Cardiac fibroblast (primary cell): Measurements from ENCODE around the gene NUP62.

ENCODE experiments used
- DNase-seq, 2 donors: peaks; one replicate each; pipeline versions ENCODE4 v3.0.0 to v3.0.0-alpha.2; 2010; ENCODE audit warnings: low read depth in 2 of 2
- H3K4me3 ChIP-seq, 2 donors: replicated peaks in 1 of 2; 1 replicate in 1 of 2; 2 replicates in 1 of 2; pipeline ENCODE4 v1.5.1; 2011; ENCODE audit warnings: low read depth in 2 of 2, low read length in 2 of 2, mild to moderate bottlenecking in 2 of 2, moderate library complexity in 1 of 2
- TF ChIP-seq, protein P1 (sequence below): IDR thresholded peaks from one replicate; pipeline ENCODE4 v1.5.1; 2011; ENCODE audit warnings: low read depth, mild to moderate bottlenecking, low read length, inconsistent platforms

Gene NUP62

DNA sequence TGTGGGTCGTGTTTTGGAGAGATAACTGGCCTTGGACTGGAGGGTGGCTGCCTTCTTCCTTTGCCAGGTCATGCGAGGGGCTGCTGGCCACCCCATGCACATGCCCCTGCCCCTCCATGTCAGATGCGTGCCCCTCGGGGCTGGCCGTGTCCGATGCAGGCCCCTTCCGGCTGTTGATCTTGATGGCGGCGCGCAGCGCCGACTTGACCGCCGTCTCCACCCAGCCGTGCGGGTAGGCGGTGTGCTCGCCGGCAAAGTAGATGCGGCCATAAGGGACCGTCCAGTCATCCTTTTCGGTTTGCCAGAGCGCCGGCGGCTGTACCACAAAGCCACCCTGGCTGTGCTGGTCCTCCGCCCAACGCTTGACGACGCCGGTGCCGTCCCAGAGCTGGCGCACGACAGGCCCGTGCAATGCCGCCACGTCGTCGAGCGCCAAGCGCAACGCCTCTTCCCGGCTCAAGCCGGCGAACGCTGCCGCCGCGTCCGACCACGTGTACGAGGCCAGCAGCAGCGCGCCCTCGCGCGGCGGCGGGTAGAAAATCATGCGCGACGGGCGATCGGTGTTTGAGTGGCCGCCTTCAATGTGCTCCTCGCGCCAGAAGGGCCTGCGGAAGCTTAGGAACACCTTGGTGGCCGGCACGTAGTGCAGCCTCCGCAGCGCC lies 39.5 kb downstream of the NUP62 start:
- DNase-seq: peak; percentile 75 to 78
- peak overlapping the region in 1 of 2 donors; percentile 17 for H3K4me3 ChIP-seq
- TF ChIP-seq, protein P1, sequence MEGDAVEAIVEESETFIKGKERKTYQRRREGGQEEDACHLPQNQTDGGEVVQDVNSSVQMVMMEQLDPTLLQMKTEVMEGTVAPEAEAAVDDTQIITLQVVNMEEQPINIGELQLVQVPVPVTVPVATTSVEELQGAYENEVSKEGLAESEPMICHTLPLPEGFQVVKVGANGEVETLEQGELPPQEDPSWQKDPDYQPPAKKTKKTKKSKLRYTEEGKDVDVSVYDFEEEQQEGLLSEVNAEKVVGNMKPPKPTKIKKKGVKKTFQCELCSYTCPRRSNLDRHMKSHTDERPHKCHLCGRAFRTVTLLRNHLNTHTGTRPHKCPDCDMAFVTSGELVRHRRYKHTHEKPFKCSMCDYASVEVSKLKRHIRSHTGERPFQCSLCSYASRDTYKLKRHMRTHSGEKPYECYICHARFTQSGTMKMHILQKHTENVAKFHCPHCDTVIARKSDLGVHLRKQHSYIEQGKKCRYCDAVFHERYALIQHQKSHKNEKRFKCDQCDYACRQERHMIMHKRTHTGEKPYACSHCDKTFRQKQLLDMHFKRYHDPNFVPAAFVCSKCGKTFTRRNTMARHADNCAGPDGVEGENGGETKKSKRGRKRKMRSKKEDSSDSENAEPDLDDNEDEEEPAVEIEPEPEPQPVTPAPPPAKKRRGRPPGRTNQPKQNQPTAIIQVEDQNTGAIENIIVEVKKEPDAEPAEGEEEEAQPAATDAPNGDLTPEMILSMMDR: peak; percentile 59

DNA sequence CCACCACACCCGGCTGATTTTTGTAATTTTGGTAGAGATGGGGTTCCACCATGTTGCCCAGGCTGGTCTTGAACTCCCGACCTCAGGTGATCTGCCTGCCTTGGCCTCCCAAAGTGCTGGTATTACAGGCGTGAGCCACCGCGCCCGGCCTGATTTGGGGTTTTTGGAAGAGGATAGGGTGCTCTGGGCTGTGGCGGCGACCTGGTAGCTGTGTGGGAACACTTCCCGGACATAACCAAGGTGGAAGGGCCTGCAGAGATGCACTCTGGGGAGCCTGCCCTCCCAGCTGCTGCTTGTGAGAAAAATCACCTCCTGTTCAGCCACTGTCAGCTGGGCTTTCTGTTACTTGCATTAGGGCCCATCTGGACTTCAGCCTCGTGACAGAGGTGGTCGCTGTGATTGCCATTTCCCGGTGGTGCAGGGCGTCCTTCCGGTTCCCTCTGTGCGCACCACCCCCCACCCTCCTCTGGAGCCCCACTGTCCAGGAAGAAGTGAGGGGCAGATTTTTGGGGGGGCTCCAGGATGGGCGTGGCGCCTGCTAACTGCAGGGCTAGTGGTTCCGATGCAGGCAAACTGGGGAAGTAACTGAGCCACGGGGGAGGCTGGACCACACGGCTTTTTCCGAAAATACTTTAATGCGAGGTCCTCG lies 40.1 kb downstream of the NUP62 start:
- no peak overlapping the region for H3K4me3 ChIP-seq
- DNase-seq: no peak
- TF ChIP-seq, protein P1: no peak

DNA sequence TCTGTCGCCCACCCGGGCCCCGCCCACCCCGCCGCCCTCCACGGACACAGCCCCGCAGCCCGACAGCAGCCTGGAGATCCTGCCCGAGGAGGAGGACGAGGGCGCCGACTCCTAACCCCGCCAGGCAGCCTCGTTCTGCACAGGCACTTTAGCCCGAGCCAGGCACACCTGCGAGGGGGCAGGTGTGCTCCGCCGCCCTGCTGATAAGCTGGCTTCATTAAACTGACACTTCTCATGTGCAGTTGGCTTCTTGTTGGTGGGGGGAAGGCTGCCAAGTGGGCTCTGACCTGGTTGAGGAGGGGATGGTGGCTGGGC lies 40.8 kb downstream of the NUP62 start:
- TF ChIP-seq, protein P1: no peak
- DNase-seq: no peak
- H3K4me3 ChIP-seq: no peak overlapping the region

DNA sequence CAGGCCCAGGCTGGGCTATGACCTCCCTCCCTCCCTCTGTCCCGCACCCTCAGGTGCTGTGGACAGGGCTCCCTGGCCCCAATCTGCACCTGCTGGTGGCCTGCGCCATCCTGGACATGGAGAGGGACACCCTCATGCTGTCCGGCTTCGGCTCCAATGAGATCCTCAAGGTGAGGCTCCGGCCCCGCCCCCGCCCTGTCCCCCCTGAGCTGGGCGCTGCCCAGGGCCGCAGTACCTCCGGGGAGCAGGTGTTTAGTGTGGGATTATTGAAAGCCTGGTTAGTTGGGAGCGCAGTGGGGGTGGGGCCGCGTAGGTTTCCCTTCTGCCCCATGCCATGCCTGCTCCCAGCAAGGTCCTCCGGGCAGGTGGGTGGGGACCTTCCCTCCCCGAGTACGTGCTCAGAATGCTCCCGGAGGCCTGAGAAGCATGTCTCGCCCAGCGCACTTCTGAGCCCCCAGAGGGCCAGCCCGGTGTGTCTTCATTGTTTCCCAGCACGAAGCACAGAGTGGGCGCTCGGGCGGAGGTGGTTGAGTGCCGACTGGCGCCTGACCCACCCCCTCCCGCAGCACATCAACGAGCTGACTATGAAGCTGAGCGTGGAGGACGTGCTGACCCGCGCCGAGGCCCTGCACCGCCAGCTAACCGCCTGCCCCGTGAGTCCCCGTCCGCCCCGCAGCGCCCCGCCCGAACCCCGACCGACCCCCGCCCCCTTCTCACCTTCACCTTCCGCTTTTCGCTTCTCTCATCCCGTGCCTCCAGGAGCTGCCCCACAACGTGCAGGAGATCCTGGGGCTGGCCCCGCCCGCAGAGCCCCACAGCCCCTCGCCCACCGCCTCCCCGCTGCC lies 41.4 kb downstream of the NUP62 start:
- DNase-seq: no peak
- no peak overlapping the region for H3K4me3 ChIP-seq
- TF ChIP-seq, protein P1: no peak

DNA sequence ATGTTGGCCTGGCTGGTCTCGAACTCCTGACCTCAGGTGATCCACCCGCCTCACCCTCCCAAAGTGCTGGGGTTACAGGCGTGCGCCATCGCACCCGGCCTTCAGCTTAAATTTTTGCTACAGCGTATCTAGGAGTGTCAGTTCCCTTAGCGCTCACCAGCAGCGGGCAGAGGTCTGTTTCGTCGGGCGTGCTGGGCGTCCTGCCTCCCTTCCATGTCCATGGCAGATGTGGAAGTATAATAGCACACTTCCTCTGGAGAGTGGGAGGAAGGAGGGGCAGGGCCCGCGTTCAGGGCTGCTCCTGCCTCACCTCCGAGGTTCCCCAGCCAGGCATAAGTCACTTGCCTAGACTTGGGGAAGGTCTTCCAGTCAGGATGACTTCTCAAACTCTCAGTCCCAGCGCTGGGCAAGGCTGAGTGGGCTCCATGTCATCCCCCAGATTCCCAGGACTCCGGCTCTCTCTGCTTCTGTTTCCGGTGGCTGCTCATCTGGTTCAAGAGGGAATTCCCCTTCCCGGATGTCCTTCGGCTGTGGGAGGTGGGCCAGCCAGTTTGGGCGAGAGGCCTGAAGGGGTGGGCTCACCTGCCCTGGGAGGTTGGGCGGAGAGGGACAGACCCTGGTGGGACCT lies 42.2 kb downstream of the NUP62 start:
- no peak for DNase-seq
- TF ChIP-seq, protein P1: no peak
- no peak overlapping the region for H3K4me3 ChIP-seq

DNA sequence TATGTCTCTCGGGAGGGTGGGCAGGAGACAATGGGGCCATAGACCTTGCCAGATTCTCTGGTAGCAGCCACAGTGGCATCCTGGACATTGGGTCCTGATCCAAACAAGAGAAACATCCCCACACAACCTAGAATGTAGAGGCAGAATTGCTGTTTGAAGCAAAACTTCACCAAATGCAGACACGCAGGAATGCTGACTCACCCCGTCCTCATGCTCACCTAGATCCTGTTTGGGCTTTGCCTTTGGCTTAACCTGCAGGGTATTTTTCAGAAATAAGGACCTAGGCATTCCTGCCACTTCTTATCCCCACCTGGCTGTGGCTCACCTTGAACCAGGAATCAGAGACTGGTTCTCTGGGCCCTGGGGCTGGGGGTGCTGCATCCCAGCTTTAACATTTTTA lies 44.5 kb downstream of the NUP62 start:
- no peak overlapping the region for H3K4me3 ChIP-seq
- no peak for DNase-seq
- TF ChIP-seq, protein P1: no peak
